Panc1 (cell line): Measurements from ENCODE around the gene THOC7. TPM values are rescaled to one million over a fixed set of nuclear protein-coding genes. Genes with fewer than 3 reads are reported as not detected.

Experiments
- ATAC-seq: fragments of 200-7000 bp; cut with Tn5 transposase; 2 replicates; pipeline ENCODE4 v1.9.1; 2020; ENCODE audit warnings: mild to moderate bottlenecking, moderate library complexity
- BruUV-seq: library from RNA; stranded (reverse); fragments of 400-500 nt; replicated peaks from 2 replicates; lab custom pipeline; 2021; lab: Mats Ljungman, UMichigan
- CTCF ChIA-PET: fragments of 300-600 bp; sonication (Branson Sonifier 250); formaldehyde crosslinking; loops from one replicate; lab custom pipeline; 2022; ENCODE audit warnings: antibody characterized with exemption; lab: Charles Lee
- POLR2A ChIA-PET: fragments of 300-600 bp; sonication (Branson Sonifier 250); formaldehyde crosslinking; loops from one replicate; lab custom pipeline; 2022; ENCODE audit warnings: antibody characterized with exemption; lab: Charles Lee
- DNase-seq: peaks from one replicate; pipeline ENCODE4 v3.0.0-alpha.2; 2010; ENCODE audit warnings: low read depth, low spot score
- H3K27ac ChIP-seq: 2 replicates; pipeline ENCODE4 v1.5.1; 2011; ENCODE audit warnings: mild to moderate bottlenecking, low read length, inconsistent platforms
- H3K27me3 ChIP-seq: fragments of 200-500 bp; sonication (Bioruptor generic); 2 replicates; pipeline ENCODE4 v1.6.0; 2014; ENCODE audit warnings: low read length, inconsistent platforms; ENCODE audit not compliant: control insufficient read depth, insufficient read depth
- H3K36me3 ChIP-seq: fragments of 200-500 bp; sonication (Bioruptor generic); 2 replicates; pipeline ENCODE4 v1.5.1; 2014; ENCODE audit warnings: inconsistent platforms, mild to moderate bottlenecking, low read length, moderate library complexity; ENCODE audit not compliant: control insufficient read depth, insufficient read depth
- H3K4me1 ChIP-seq: 2 replicates; pipeline ENCODE4 v1.5.1; 2011; ENCODE audit warnings: inconsistent platforms, mild to moderate bottlenecking, low read length, moderate library complexity; ENCODE audit not compliant: control insufficient read depth, insufficient read depth
- H3K4me3 ChIP-seq, 2 experiments: 2 replicates each; pipeline ENCODE4 v1.5.1; 2011 to 2012; ENCODE audit warnings: low read depth in 2 of 2, low read length in 2 of 2, mild to moderate bottlenecking in 2 of 2, inconsistent platforms in 1 of 2, moderate library complexity in 1 of 2
- H3K9me3 ChIP-seq: fragments of 200-500 bp; sonication (Bioruptor generic); 2 replicates; pipeline ENCODE4 v1.5.1; 2014; ENCODE audit warnings: low read depth, mild to moderate bottlenecking, inconsistent platforms, low read length, moderate library complexity; ENCODE audit not compliant: control insufficient read depth, insufficient read depth
- POLR2AphosphoS5 ChIP-seq: IDR thresholded peaks from 2 replicates; pipeline ENCODE4 v1.6.1; 2012; ENCODE audit warnings: mild to moderate bottlenecking, low read depth, low read length, moderate library complexity
- SIN3A ChIP-seq: IDR thresholded peaks from 2 replicates; pipeline ENCODE4 v1.6.1; 2012; ENCODE audit warnings: low read depth, mild to moderate bottlenecking, low read length, moderate library complexity, borderline replicate concordance; ENCODE audit not compliant: insufficient read depth
- TCF7L2 ChIP-seq: IDR thresholded peaks from 2 replicates; pipeline ENCODE4 v1.6.1; 2011; ENCODE audit warnings: mild to moderate bottlenecking, low read depth, low read length, inconsistent platforms
- in situ Hi-C: cut with HindIII; loops from 2 replicates; pipeline ENCODE4 v1.10.0; 2016; ENCODE audit warnings: low sequenced_read_pairs, low pct_unique_long_range_greater_than_20kb
- intact Hi-C: fragments of 100-400 bp; cut with micrococcal nuclease; formaldehyde crosslinking; loops from one replicate; pipeline ENCODE4 v1.10.0; 2022; ENCODE audit not compliant: unreplicated experiment
- total RNA-seq: library from RNA; stranded (reverse); gene quantifications from one replicate; pipeline ENCODE4 v1.2.1, GENCODE V29; 2021; ENCODE audit not compliant: unreplicated experiment
- TF ChIP-seq, protein P1 (sequence below): fragments of 450-650 bp; IDR thresholded peaks from 2 replicates; pipeline ENCODE4 v1.5.1; 2017; ENCODE audit warnings: mild to moderate bottlenecking
- TF ChIP-seq, protein P2 (sequence below), 2 experiments: IDR thresholded peaks; 2 replicates each; pipeline ENCODE4 v1.6.1; 2011 to 2012; ENCODE audit warnings: low read depth in 2 of 2, control low read depth in 1 of 2, low read length in 1 of 2, mild to moderate bottlenecking in 1 of 2, moderate library complexity in 1 of 2; ENCODE audit not compliant: insufficient read depth in 1 of 2

Gene THOC7
- total RNA-seq, 1 experiment from 2014 or later, result 64.3 TPM

DNA sequence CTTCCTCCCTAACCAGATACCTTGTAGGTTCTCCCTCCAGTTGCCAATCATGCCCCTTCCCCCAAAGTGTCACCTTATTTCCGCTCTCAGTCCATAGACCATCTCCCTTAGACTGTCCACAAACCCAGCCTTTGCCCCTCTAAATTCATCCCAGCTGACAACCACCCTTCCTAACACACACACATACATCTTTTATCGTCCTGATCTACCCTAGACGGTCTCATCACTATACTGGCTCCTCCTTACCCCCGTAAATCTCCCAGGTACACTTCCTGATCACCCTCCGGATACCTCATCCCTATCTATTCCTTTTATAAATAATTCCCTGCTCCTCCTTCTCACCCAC, 828 bp downstream of the THOC7 start:
- no peak for ATAC-seq
- ChIA-PET CTCF (no interaction called here), POLR2A (no interaction called here)
- no peak for DNase-seq
- H3K4me1 ChIP-seq, result peaks cover 3% of the 10 kb centered on the region; the same call in 1 of the 2 replicates
- H3K4me3 ChIP-seq, result peak overlapping the region; percentile 61 to 64
- no peaks in the 10 kb centered on the region; the same call in 1 of the 2 replicates for H3K36me3 ChIP-seq
- no TSS peak for BruUV-seq
- no peak for TF ChIP-seq SIN3A
- no peak for TF ChIP-seq TCF7L2
- TF ChIP-seq, protein P1, sequence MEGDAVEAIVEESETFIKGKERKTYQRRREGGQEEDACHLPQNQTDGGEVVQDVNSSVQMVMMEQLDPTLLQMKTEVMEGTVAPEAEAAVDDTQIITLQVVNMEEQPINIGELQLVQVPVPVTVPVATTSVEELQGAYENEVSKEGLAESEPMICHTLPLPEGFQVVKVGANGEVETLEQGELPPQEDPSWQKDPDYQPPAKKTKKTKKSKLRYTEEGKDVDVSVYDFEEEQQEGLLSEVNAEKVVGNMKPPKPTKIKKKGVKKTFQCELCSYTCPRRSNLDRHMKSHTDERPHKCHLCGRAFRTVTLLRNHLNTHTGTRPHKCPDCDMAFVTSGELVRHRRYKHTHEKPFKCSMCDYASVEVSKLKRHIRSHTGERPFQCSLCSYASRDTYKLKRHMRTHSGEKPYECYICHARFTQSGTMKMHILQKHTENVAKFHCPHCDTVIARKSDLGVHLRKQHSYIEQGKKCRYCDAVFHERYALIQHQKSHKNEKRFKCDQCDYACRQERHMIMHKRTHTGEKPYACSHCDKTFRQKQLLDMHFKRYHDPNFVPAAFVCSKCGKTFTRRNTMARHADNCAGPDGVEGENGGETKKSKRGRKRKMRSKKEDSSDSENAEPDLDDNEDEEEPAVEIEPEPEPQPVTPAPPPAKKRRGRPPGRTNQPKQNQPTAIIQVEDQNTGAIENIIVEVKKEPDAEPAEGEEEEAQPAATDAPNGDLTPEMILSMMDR, result no peak
- TF ChIP-seq POLR2AphosphoS5, result no peak
- TF ChIP-seq, protein P2, sequence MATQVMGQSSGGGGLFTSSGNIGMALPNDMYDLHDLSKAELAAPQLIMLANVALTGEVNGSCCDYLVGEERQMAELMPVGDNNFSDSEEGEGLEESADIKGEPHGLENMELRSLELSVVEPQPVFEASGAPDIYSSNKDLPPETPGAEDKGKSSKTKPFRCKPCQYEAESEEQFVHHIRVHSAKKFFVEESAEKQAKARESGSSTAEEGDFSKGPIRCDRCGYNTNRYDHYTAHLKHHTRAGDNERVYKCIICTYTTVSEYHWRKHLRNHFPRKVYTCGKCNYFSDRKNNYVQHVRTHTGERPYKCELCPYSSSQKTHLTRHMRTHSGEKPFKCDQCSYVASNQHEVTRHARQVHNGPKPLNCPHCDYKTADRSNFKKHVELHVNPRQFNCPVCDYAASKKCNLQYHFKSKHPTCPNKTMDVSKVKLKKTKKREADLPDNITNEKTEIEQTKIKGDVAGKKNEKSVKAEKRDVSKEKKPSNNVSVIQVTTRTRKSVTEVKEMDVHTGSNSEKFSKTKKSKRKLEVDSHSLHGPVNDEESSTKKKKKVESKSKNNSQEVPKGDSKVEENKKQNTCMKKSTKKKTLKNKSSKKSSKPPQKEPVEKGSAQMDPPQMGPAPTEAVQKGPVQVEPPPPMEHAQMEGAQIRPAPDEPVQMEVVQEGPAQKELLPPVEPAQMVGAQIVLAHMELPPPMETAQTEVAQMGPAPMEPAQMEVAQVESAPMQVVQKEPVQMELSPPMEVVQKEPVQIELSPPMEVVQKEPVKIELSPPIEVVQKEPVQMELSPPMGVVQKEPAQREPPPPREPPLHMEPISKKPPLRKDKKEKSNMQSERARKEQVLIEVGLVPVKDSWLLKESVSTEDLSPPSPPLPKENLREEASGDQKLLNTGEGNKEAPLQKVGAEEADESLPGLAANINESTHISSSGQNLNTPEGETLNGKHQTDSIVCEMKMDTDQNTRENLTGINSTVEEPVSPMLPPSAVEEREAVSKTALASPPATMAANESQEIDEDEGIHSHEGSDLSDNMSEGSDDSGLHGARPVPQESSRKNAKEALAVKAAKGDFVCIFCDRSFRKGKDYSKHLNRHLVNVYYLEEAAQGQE (IDR thresholded peaks at IDR 0.05; ENCODE audit: insufficient read depth in 1 of 2, low read depth in 2 of 2, low read length in 1 of 2), result no peak
- in situ Hi-C loops, result no loop called here
- H3K27me3 ChIP-seq, result no peaks in the 10 kb centered on the region
- H3K27ac ChIP-seq, result peak overlapping the region; percentile 89
- H3K9me3 ChIP-seq, result no peaks in the 10 kb centered on the region
- intact Hi-C loops, result no loop called here

- intact Hi-C loops, result no loop called here
- in situ Hi-C loops, result no loop called here
- Histone ChIP-seq H3K4me1 (peaks cover 3% of the 10 kb centered on the region; the same call in 1 of the 2 replicates), H3K27me3 (no peaks in the 10 kb centered on the region), H3K9me3 (no peaks in the 10 kb centered on the region), H3K36me3 (no peaks in the 10 kb centered on the region; the same call in 1 of the 2 replicates), H3K4me3 (no peak overlapping the region), H3K27ac (no peak overlapping the region)
- ChIA-PET CTCF (no interaction called here), POLR2A (no interaction called here)
- ATAC-seq (no peak), DNase-seq (no peak)
- no peak for TF ChIP-seq SIN3A
- TF ChIP-seq TCF7L2, result no peak
- TF ChIP-seq POLR2AphosphoS5, result no peak
- TF ChIP-seq, protein P1, result no peak
- TF ChIP-seq, protein P2 (IDR thresholded peaks at IDR 0.05; ENCODE audit: insufficient read depth in 1 of 2, low read depth in 2 of 2, low read length in 1 of 2), result no peak
- BruUV-seq, result no TSS peak
Measured at GRCh38 chr3:63861306-63861705, 2.3 kb downstream of the THOC7 start.
